HT1080 (cell line): Measurements from ENCODE around the gene FOXN4. TPM values are rescaled to one million over a fixed set of nuclear protein-coding genes. Genes with fewer than 3 reads are reported as not detected.
A peak's percentile ranks its signal among the peaks of the same experiment; 100 is the strongest.

Experiments
- DNase-seq: peaks from one replicate; pipeline ENCODE4 v3.0.0-alpha.2; 2015; ENCODE audit warnings: low read depth
- total RNA-seq: library from RNA; depleted of rRNA; stranded (reverse); fragments of >200 nt; shearing (Covaris generic); gene quantifications from 2 replicates; pipeline ENCODE4 v1.2.3, GENCODE V29; 2014

The FOXN4 gene
- total RNA-seq, 1 experiment from 2014 or later: not detected

GRCh38 chr12:109258607-109259544, 50.2 kb downstream of the FOXN4 start:
- no peak for DNase-seq

- no peak for DNase-seq
These were observed 50.9 kb downstream of the FOXN4 start for GRCh38 chr12:109258201-109258600.

- no peak for DNase-seq
These were observed 53.1 kb downstream of the FOXN4 start for GRCh38 chr12:109256011-109256410.

- peak; percentile 39 for DNase-seq
These were observed 53.7 kb downstream of the FOXN4 start for GRCh38 chr12:109255377-109255776.

- no peak for DNase-seq
These were observed 55.1 kb downstream of the FOXN4 start for GRCh38 chr12:109253913-109254544.

GRCh38 chr12:109252799-109253198, 56.3 kb downstream of the FOXN4 start:
- no peak for DNase-seq

DNA sequence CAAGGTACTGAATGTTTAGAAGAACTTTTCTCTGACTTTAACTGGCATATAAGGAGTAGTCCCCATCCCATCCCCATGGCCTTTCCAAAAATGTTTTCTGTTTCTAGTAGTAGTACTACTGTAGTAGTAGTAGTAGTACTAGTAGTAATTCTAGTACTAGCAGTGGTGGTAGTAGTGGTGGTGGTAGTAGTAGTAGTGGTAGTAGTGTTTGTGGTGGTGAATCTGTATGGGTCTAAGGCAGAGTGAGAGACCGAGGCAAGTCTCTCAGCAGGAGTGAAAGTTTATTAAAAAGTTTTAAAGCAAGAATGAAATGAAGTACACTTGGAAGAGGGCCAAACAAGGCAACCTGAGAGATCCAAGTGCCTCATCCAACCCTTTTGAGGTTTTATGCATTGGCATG, 58.6 kb downstream of the FOXN4 start:
- DNase-seq: no peak

DNA sequence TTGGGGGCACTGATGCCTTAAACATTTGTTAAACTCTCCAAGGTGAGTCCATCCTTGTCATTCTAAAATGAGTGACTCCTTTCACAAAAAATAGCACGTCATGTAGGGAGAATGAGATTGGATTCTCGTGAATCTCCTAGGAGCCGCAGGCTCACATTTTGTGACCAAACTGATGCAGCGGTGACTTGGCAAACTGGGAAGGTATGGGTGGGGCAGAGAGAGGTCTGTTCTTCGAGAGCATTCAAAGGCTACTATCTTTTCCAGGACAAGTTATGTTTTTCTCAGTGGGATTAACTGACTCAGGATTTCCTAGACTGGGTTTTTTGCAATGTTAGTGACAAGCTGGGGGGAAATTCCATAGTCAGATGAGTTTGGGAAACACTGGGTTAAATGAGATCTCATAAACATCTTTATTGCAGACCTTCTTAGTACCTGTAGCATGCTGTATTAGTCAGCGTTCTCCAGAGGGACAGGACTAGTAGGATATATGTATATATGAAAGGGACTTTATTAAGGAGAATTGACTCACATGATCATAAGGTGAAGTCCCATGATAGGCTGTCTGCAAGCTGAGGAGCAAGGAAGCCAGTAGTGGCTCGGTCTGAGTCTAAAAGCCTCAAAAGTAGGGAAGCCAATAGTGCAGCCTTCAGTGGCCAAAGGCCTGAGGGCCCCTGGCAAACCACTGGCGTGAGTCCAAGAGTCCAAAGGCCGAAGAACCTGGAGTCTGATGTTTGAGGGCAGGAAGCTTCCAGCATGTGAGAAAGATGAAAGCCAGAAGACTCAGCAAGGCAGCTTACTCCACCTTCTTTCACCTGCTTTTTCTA, 61.0 kb downstream of the FOXN4 start:
- no peak for DNase-seq

DNA sequence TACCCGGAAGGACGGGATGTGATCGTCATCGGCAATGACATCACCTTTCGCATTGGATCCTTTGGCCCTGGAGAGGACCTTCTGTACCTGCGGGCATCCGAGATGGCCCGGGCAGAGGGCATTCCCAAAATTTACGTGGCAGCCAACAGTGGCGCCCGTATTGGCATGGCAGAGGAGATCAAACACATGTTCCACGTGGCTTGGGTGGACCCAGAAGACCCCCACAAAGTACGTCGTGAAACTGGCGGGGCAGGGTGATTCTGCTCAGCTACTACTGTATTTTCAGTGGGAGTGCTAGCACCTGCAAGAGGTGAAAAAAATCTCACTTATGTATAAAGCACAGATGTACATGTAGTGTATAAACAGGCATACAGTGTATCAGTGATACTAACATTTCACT, 62.9 kb downstream of the FOXN4 start:
- no peak for DNase-seq

GRCh38 chr12:109244073-109244472, 65.0 kb downstream of the FOXN4 start:
- DNase-seq: no peak

DNA sequence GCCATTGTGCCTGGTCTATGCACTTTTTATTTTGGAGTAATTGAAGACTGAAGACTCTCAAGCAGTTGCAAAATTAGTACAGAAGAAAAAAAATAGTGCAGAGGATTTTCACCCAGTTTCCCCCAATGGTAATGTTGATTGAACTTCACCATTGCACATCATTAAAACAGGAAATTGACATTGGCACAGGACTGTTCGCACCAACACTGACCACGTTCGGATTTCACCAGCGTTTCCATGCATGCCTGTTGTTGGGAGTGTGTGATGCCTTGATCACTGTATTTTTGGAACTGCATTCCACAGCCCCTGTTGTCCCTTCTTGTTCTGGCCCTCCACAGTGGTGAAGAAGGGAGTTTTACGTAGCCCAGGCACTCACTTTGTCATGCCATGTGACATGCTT, 67.1 kb downstream of the FOXN4 start:
- no peak for DNase-seq

DNA sequence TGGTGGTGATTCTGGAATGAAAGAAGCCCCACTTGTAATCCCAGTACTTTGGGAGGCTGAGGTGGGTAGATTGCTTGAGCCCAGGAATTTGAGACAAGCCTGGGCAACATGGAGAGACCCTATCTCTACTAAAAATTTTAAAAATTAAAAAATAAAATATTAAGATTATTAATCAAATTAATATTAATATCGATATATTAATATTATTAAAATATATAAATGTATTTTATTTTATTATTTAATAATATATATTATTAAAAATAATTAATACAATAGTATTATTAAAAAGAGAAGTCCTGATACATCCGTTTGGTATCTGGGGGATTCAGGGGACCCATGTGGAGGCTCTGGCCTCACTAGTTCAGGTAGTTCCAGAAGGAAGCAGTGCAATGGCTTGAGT, 68.7 kb downstream of the FOXN4 start:
- no peak for DNase-seq

DNA sequence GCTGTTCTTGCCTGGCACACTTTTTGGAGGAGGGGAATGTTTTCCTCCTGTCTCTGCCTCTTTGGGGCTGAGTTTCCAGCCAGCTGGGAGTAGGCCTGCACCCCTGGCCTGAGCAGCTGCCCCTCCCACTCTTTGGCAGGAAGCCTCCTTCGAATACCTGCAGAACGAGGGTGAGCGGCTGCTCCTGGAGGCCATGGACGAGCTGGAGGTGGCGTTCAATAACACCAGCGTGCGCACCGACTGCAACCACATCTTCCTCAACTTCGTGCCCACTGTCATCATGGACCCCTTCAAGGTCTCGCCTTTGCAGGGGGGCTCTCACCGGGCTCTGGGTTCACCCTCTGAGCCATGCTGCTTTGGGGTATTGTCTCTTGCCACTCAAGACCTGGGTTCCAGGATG, 69.4 kb downstream of the FOXN4 start:
- DNase-seq: no peak

GRCh38 chr12:109239179-109239578, 69.9 kb downstream of the FOXN4 start:
- peak; percentile 54 for DNase-seq

- no peak for DNase-seq
These were observed 72.8 kb downstream of the FOXN4 start for GRCh38 chr12:109236257-109236656.

- no peak for DNase-seq
These were observed 75.1 kb downstream of the FOXN4 start for GRCh38 chr12:109234012-109234411.

DNA sequence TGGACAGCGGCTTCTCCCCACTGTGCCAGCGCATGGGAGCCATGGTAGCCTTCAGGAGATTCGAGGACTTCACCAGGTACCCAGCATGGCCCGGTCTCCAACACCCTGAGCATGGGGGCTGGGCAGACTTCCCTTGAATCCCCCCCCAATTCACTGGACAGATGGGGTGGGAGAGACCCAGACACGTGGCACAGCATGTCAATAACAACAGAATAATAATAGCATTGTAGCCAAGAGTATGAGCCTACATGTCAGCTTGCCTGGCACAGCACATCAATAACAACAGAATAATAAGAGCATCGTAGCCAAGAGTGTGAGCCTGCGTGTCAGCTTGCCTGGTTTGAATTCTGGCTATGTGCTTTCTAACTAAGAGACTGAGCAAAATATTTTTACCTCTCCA, 76.4 kb downstream of the FOXN4 start:
- no peak for DNase-seq

- no peak for DNase-seq
These were observed 78.9 kb downstream of the FOXN4 start for GRCh38 chr12:109230193-109230592.

DNA sequence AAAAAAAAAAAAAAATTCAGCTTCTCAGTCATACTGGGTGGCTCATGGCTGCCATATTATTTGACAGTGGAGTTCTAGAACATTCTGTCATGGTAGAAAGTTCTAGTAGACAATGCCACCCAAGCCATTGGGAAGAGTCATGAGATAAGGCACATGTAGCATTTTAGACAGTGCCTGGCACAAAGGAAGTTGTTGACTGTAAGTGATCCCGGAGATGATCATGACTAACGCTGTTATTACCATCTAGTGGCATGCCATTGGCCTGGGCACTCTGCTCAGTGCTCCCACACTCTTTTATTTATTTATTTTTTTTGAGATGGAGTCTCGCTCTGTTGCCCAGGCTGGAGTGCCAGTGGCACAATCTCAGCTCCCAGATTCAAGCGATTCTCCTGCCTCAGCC, 80.4 kb downstream of the FOXN4 start:
- DNase-seq: no peak
